ENCODE data around the gene TP53.

The TP53 gene

DNA sequence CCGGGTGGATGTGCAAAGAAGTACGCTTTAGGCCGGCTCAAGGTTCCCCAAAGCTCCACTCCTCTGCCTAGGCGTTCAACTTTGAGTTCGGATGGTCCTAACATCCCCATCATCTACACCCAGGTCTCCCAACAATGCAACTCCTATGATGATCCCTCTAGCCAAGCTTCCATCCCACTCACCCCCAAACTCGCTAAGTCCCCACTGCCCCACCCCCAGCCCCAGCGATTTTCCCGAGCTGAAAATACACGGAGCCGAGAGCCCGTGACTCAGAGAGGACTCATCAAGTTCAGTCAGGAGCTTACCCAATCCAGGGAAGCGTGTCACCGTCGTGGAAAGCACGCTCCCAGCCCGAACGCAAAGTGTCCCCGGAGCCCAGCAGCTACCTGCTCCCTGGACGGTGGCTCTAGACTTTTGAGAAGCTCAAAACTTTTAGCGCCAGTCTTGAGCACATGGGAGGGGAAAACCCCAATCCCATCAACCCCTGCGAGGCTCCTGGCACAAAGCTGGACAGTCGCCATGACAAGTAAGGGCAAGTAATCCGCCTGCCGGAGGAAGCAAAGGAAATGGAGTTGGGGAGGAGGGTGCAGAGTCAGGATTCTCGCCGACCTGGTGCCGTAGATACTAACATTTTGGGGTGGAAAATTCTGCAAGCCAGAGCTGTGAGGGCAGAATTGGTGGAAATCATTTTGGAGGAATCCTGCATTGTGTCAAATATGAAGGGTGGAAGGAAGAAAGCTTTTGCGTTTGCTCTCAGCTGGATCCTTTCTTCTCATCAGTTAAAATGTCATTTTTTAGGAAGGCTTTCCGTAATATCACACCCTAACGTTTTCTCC is at the start of gene TP53:
TSS of gene TP53 (minus strand) at position 419 of the 836 bp plus-strand sequence. CDS start 10,896 bp downstream, outside the sequence.
- DNase-seq: peak; percentile 27 to 91 (median 85)

DNA sequence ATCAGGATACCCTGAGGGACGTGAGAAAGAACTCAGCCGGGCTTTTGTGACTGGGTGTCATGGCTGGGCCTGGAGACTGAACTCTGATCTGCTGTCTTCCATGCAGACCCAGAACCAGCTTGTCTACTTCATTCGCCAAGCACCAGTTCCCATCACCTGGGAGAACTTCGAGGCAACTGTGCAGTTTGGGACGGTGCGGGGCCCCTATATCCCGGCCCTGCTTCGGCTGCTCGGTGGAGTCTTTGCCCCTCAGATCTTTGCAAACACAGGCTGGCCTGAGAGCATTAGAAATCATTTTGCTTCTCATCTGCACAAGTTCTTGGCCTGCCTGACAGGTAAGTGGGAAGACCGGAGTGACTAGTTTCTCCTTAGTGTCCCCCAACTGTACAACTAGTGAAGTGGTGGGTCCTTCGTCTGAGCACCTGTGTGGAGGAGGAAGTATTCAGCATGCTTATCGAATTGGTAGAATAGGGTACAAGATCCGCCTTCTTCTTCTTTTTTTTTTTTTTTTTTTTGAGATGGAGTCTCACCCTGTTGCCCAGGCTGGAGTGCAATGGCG is 45.8 kb upstream of the TP53 start:
- DNase-seq: no peak

DNA sequence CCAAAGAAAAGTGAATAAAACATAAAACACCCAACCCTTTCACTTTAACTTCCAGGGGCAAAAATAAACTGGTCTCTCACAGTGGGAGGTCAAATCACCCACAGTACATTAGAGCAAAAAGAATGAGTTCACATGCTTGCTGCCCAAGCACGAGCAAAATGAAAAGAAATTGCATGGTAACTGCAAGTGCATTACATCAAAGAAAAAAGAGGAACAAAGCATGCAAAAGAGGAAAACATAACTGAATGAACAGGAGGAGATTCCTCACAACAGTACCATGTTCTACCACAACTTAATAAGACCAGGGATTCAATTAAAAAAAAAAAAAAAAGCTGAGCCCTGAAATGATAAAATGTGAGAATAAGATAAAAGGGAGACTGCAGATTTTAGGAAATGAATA is 42.5 kb upstream of the TP53 start:
- no peak for DNase-seq

GRCh38 chr17:7727886-7728285 is 40.6 kb upstream of the TP53 start:
- no peak for DNase-seq

- DNase-seq: no peak
These were observed 34.3 kb upstream of the TP53 start for GRCh38 chr17:7721612-7722011.

- peak in 1 of 14 donors; percentile 10 for DNase-seq
These were observed 32.8 kb upstream of the TP53 start for GRCh38 chr17:7720125-7720524.

- DNase-seq: no peak
These were observed 32.4 kb upstream of the TP53 start for GRCh38 chr17:7719661-7720060.

DNA sequence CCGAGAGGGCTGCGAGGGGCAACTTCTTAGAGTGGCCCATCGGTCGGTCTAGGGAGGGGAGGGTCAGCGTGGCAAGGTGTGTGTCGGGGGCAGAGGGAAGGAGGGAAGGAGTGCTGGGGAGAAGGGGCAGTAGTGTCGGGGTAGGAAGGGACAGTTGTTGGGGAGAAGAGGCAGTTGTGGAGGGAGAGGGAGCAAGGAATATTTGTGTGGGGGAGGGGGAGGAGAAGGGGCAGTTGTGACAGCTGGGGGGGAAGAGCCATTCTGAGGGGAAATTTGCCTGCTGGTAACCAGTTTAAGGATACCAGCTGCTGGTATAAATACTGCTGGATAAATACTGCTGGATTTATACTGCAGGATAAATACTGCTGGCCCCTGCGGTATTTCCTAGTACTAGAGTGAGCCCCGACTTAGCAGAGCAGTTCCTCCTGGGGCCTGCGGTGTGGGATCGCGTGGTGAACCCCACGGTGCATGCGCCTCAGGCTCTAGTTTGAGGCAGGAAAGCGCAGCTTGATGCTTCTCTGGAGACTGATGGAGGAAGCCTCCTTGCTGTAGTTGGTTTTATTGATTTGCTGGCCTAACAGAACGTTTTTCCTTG is 30.6 kb upstream of the TP53 start:
- peak in 1 of 14 donors; percentile 8 for DNase-seq

DNA sequence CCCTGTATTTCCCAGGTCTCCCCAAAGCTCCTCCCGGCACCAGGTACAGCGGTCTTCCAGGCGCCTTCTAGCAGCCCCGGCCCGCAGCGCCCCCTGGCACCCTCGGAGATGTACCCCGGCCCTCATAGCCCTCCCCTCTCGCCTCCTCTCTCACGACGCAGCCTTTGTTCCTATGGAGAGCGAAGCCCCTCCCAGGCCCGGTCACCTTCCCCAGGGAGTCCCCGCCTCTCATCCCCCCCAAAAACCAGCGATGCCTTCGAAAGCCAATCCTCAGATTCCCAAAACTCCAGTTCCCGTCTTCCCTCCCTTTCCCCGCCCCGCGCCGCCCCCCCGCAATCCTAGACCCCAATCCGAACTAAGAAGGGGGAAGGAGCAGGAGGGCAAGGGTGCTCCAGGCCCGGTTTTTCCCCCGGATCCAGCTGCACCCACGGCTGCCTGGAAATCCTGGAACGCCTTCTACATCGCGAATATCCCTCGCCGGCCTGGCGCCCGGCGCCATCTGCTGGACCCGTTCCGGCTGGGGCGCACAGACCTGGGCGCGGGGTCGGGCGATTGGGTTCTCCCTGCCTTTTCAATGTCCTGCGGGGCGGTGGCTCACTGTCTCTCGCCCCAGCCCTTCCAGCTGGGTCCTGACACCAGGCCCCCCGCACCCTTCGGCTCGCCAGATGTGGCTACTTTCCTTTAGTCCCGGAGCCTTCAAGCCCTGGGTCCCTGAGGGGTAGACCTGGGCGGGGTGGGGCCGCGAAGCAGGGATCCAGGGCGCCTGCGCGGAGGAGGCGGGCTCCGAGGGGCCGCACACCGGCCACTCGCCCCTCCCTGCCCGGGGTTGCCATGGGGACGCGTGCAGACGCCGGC is 29.8 kb upstream of the TP53 start, which contains the start of gene DNAH2:
TSS of gene DNAH2 (plus strand) at position 844 of the 855 bp plus-strand sequence. CDS start 1,991 bp downstream, outside the sequence.
- DNase-seq: peak in 13 of 14 donors; percentile 24 to 78 (median 59)

- DNase-seq: no peak
These were observed 28.9 kb upstream of the TP53 start for GRCh38 chr17:7715936-7716886.

DNA sequence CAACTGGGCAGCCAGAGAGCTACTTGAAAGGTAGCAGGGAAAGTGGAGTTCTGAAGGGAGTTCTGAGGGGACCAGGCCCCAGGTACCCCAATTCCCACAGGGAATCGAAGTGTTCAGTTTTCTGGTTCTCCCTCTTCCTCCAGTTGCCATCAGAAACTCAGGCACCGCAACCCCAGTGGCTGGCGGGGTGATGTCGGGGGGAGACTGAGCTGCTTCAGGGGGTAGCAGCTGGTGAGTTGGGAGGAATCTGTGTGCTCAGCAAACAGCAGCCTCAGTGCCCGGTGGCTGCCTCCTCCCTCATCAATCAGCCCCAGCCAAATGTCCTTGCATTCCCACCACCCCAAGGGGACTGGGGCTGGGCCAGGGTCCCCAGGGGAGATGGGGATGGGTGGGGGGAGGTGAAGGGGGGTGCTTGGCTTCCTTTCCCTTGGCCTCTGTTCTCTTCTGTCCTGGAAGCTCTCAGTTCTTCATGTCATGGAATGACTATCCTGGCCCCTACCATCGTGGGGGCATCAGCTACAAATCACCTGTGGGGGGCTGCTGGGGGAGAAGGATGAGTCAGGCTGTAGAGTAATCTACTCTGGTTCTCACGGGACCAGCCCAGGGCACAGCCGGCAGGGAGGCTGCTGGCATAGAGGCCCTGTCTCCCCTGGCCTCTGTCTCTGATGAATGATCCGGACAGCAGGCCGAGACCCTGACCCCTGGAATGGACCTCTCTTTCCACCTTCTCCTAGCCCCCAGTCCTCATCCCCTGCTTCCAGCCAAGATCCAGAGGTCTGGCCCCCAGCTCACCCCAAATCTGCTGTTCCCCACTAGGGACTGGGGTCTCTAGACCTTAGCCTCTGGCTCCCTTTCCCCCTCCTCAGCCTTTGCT is 27.7 kb upstream of the TP53 start:
- no peak for DNase-seq

GRCh38 chr17:7713782-7714181 is 26.5 kb upstream of the TP53 start:
- no peak for DNase-seq

DNA sequence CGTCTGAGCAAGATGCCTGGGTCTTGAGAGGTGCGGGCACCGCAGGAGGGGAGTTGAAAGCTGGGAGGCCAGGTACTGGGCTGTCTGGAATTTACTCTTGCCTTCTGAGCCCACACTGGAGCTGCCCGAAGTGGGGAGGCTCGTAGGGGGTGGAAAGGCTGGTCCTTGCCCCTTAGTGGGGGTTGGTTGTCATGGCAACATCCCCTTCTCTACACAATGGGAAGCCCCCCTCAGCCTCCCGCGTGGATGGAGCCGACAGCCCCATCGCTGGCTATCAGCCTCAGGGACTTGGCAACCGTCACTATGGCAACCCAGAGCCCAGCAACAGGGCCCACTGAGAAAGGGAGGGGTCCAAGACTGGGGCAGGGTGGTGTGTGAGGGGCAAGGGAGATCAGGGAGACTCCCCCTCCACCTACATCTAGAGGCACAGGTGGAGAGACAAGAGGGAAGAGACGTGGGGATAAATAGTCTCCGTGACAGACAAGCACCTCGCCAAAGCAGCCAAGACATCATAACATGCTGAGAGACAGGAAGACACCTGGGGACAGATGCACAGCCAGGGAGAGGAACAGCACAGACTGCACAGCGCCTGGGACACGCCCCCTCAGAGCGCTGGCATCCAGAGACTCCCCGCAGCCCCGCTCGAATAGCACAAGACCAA is 25.0 kb upstream of the TP53 start:
- no peak for DNase-seq

DNA sequence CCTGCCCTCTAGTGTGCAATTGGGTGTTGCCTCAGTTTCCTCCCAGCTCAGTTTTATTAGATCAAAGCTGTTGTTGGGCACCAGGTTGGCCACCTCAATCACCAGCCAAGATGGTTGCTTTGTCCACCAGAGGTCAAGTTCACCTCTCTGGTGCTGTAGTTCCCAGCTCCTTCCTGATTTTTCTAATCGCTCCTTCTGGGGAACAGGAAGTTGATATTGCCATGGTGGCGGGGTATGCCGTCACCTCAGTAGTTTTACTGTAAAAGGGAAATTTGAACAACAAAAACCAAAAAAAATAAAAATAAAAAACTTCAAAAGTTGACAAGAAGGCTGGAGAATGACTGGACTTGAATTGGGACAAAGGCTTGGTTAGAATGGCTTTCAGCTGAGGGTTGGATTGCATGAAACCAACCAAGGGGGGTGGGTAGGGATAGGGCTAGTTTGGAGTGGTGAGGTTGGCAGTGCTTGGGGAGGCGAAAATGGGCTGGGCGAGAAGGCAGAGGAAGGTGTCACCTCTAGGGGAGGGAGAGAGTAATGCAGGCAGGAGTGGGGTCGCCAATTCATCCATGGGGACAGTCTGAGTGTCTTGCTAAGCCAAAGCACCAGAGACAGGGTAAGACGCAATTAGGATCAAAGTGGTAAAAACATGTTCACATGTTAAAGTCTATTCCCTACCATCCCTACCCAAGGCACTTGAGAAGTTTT is 23.9 kb upstream of the TP53 start:
- no peak for DNase-seq

GRCh38 chr17:7710301-7710700 is 23.0 kb upstream of the TP53 start:
- DNase-seq: no peak

- DNase-seq: no peak
These were observed 21.7 kb upstream of the TP53 start for GRCh38 chr17:7709031-7709430.

GRCh38 chr17:7707858-7708750 is 20.8 kb upstream of the TP53 start:
- DNase-seq: no peak

DNA sequence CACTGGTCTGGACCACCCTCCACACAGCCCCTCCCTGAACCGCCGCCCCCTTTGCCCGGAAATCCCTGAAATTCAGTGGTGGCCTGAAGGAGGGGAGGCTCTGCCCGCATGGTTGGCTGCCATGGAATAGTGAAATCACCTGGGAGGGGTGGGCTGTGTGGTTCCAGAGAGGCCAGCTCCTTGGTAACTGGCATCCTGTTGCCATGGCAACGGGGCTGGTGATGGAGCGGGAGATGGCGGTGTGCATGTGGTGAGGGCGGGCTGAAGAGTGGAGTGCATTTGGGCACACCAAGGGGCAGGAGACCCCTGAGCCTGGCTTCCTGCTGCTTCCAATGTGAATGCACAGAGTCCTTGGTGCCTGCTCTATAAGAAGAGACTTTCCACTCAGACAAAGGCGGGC is 20.2 kb upstream of the TP53 start:
- no peak for DNase-seq
